ENCODE results near the gene ATCAY.

- TF ChIP-seq CTCF (IDR thresholded peaks at IDR 0.05), result no peak
- TF ChIP-seq POLR2A (IDR thresholded peaks at IDR 0.05), result no peak
Measured at GRCh38 chr19:3916033-3916432, 35.5 kb downstream of the ATCAY start.
